ENCODE measurements around the gene CBX2. TPM values are rescaled to one million over a fixed set of nuclear protein-coding genes. Genes with fewer than 3 reads are reported as not detected.

CBX2 gene
- total RNA-seq, 4 donors from 2014 or later: 0.54 to 1.7 (median 1.1) TPM

- TF ChIP-seq CTCF (IDR thresholded peaks at IDR 0.05) (no peak), POLR2A (IDR thresholded peaks at IDR 0.05) (peak in 1 of 2 donors; percentile 58)
- H3K9me3 ChIP-seq: no peaks in the 10 kb centered on the region
- peaks cover 56% of the 10 kb centered on the region for H3K27me3 ChIP-seq
- H3K27ac ChIP-seq: peak within 1 kb of the TSS; percentile 55 to 68 (median 63)
- WGBS, 2 donors: 1 to 3% methylated on average over 8 to 59 of the region's 79 CpGs
- intact Hi-C loops (cut with DNase I): no loop called here
- no peaks in the 10 kb centered on the region for H3K36me3 ChIP-seq
- H3K4me3 ChIP-seq (replicated peaks in 1 of 3): peak within 1 kb of the TSS in 2 of 3 donors; percentile 64 to 66
- H3K4me1 ChIP-seq: peaks cover 34 to 43% of the 10 kb centered on the region in 2 donors
- peak; percentile 100 for DNase-seq
These were observed 19.0 kb downstream of the CBX2 start, which contains the start of gene CBX8 for GRCh38 chr17:79796763-79797491. CBX8 (minus strand) TSS chr17:79797077; CDS start chr17:79796998, 79 bp downstream.

GRCh38 chr17:79797492-79798298 lies 19.7 kb downstream of the CBX2 start:
- Histone ChIP-seq H3K36me3 (no peaks in the 10 kb centered on the region), H3K9me3 (no peaks in the 10 kb centered on the region), H3K4me3 (replicated peaks in 1 of 3) (peak overlapping the region in 2 of 3 donors; percentile 13 to 66), H3K27me3 (peaks cover 56% of the 10 kb centered on the region), H3K4me1 (peaks cover 36 to 46% of the 10 kb centered on the region in 2 donors), H3K27ac (peak overlapping the region in 1 of 3 donors; percentile 37)
- TF ChIP-seq CTCF (IDR thresholded peaks at IDR 0.05) (no peak), POLR2A (IDR thresholded peaks at IDR 0.05) (no peak)
- DNase-seq: no peak
- 0 to 3% methylated on average over 16 to 31 of the region's 89 CpGs for WGBS, 2 donors
- intact Hi-C loops (cut with DNase I): no loop called here

- H3K36me3 ChIP-seq: no peaks in the 10 kb centered on the region
- peaks cover 37 to 47% of the 10 kb centered on the region in 2 donors for H3K4me1 ChIP-seq
- intact Hi-C loops (cut with DNase I): no loop called here
- TF ChIP-seq CTCF (IDR thresholded peaks at IDR 0.05) (no peak), POLR2A (IDR thresholded peaks at IDR 0.05) (no peak)
- H3K27ac ChIP-seq: no peak overlapping the region
- peaks cover 59% of the 10 kb centered on the region for H3K27me3 ChIP-seq
- peak in 1 of 2 donors; percentile 39 for DNase-seq
- peak overlapping the region in 1 of 3 donors; percentile 66 for H3K4me3 ChIP-seq (replicated peaks in 1 of 3)
- 2% methylated on average over 42 to 53 of the region's 70 CpGs for WGBS, 2 donors
- H3K9me3 ChIP-seq: no peaks in the 10 kb centered on the region
These were observed 20.6 kb downstream of the CBX2 start for GRCh38 chr17:79798299-79799173.

- no peaks in the 10 kb centered on the region for H3K36me3 ChIP-seq
- H3K27ac ChIP-seq: no peak overlapping the region
- no peak overlapping the region for H3K4me3 ChIP-seq (replicated peaks in 1 of 3)
- H3K9me3 ChIP-seq: no peaks in the 10 kb centered on the region
- no peak for DNase-seq
- WGBS, 2 donors: 5 to 7% methylated on average over 12 to 17 of the region's 23 CpGs
- H3K27me3 ChIP-seq: peaks cover 64% of the 10 kb centered on the region
- intact Hi-C loops (cut with DNase I): no loop called here
- no peak for TF ChIP-seq POLR2A (IDR thresholded peaks at IDR 0.05)
- no peak for TF ChIP-seq CTCF (IDR thresholded peaks at IDR 0.05)
- peaks cover 37 to 53% of the 10 kb centered on the region in 2 donors for H3K4me1 ChIP-seq
These were observed 21.2 kb downstream of the CBX2 start for GRCh38 chr17:79799174-79799537.
